GM18502 (cell line): ENCODE results near the gene A2M.

ENCODE experiments used
- ATAC-seq: cut with Tn5 transposase; IDR thresholded peaks from one replicate; pipeline ENCODE4 v1.9.1; 2021; ENCODE audit warnings: mild to moderate bottlenecking; ENCODE audit not compliant: unreplicated experiment, poor library complexity

Gene A2M

DNA sequence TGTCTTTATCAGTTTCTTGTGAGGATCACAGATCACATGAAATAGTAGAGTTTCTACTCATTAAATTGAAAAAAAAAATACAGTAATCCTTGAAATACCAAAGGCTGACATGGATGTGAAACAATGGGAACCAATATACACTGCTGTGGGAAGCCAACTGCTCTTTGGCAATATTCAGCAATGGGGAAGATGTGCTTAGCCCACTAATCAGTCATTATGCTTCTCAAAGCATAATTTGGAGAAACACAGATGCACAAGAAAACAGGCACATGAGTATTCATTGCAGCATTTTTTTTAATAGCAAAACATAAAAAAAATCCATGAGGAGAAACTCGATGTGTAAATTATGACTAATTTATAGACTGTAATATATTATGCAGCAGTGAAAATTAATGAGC, 40.6 kb downstream of the A2M start:
- ATAC-seq, result no peak

GRCh38 chr12:9074484-9075137, 41.1 kb downstream of the A2M start:
- no peak for ATAC-seq

DNA sequence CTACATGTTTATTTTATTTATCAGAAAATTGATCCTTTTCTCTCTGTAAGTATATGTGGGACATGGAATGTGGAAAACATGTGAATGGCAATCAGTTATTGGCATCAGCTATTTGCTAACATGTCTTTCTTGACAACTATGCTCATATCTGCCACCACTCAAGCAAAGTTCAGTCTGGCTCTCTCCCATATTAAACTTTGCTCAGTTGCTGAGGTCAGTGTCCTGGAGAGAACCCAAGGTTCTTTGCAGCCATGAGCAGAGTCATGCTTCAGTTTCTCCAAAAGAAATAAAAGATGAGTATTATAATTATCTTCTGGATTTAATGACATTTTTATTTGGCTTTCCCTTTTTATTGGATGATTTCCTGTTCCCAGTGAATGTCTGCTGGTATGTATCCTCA, 42.6 kb downstream of the A2M start:
- ATAC-seq, result no peak

DNA sequence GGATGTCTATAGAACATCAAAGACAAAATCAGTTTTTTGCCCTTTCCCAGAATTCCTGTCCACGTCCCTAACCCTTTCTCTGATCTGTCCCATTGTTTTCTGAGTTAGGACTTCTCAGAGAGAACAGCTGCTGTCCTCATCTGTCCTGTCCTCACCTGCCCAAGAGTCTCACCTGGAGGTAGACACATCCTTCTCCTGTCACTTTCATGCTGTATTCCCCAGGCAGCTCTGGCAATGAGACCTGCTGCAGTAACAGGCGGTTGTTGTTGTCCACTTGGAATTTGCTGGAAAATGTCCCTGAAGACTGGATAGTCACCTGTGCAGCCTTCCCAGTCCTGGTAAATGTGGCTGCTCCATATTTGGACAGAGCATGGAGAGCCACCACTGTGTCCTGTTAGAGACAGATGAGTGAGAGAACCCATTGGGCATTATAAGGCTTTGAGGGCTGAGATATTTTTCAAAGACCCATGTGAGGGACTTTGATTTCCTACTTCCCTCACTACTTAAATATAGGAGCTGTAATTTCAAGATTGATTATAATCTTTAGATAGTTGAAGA, 43.2 kb downstream of the A2M start:
- no peak for ATAC-seq

DNA sequence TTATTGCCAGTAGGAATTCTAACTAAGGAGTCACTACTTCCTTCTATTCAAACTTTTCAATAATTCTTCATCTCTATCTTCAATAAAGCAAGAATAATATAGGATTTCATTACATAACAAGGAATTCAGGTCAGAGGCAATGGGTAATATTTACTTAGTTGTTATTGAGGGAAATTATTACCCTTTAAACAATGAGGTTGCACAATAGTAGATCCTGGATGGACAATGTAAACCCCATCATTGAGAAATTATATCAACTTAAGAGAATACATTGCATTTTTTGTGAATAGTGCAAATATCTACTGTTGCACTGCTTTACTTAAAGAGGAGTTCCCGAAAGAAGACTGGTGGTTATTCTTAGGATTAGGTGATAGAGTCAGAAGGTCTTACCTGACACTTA, 43.8 kb downstream of the A2M start:
- ATAC-seq, result no peak

DNA sequence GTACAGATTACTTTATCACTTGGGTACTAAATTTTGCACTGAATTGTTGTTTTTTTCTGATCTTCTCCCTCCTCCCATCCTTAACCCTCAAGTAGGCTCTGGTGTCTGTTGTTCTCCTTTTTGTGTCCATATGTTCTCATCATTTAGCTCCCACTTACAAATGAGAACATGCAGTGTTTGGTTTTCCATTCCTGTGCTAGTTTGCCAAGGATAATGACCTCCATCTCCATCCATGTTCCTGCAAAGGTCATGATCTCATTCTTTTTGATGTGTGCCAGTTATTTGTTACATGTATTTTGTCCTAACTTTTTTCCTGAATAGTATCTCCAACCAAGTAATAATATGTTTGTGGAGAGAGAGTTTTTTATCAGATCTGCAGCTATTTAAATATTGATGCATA, 44.2 kb downstream of the A2M start:
- ATAC-seq, result no peak

DNA sequence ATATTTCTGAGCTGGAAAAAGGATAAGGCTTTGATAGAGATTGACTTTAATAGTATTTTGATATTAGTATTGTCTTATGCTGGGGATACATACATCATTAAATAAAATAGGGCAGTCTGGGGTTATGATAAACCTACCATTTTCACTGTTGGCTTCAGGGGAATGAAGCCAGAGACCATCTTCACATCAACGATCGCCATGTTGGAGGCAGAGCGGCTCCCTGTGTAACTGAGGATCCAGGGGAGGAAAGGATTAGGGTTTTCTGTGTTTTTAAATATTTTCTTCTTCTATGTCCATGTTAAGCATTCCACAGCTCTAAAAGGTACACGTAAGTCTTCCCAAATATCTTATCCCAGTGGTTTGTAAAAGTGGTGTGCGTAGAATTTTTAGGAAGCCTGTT, 45.4 kb downstream of the A2M start:
- ATAC-seq, result no peak

GRCh38 chr12:9068600-9068999, 47.1 kb downstream of the A2M start:
- no peak for ATAC-seq

DNA sequence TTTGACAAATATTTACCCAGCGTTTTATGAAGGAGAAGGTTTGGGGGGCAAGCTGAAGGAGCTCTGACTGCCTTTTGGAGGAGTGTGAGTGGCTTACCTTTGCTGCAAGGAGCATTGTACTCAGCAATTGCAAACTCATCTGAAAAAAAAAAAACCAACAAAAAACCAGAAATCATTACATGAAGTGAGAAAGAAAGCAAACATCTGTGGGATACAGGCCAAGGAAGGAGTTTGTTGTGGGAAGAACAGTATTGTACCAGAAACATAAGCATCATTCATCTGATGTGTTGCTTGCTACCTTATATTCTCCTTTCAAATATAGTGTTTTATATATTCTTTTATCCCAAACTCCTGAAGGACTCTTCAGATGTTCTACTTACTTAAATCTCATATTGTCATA, 47.6 kb downstream of the A2M start:
- ATAC-seq, result no peak

GRCh38 chr12:9066755-9067423, 48.8 kb downstream of the A2M start:
- ATAC-seq, result no peak

GRCh38 chr12:9066183-9066623, 49.5 kb downstream of the A2M start:
- ATAC-seq, result no peak

DNA sequence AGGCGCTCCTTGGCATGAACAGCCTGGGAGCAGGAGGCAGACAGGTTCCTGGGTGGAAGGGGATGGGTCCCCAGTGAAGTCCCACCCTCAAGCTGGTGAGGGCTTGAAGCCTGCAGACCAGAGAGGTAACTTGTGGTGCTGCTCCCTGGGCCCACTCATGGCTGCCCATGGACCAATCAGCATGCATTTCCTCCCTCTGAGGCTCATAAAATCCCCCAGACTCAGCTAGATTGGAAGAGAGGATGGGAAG, 50.2 kb downstream of the A2M start:
- ATAC-seq, result no peak

GRCh38 chr12:9064815-9065606, 50.7 kb downstream of the A2M start:
- ATAC-seq, result no peak

DNA sequence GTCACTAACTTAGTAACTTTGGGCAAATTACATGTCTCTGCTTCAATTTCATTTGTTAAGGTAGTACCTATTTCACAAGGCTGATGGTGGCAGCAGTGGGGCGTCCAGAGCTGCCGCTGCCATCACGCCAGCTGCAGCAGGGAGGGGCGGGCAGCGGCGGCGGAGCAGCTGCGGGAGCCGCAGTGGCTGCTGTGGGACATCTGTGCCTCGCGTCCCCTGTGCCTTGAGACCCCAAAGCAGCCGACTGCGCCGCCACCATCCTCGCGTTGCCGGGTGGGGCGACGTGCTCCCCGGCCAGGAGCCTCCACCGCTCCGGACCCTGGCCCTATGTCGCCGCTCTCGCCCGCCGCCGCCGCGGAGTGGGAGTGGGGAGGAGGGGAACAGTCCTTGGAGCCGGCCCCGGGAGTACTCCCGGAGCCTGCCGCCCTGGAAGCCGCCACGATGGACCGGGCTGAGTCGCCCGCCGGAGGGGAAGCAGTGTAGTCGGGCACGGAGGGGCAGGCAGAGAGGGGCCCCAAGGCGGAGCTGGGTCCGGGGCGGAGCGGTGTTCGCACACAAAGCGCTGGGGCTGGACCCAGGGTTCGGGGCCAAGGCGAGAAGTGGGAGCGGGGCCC, 51.4 kb downstream of the A2M start:
- ATAC-seq, result no peak

GRCh38 chr12:9052610-9053009, 63.1 kb downstream of the A2M start:
- ATAC-seq, result no peak

DNA sequence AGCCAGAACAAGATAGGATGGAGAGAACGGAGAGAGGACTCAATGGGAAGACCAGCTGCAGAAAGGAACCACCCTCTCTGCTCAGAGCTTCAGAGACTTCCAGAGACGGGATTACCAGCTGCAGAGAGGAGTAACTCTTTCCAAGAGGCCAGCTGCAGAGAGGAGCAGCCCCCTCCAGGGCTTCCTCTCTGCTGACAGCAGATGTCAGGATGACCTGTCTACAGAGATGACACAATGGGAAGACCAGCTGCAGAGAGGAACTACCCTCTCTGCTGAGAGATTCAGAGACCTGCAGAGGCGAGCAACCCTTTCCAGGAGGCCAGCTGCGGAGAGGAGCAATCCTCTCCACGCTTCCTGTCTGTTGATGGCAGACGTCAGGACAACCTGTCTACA, 64.6 kb downstream of the A2M start:
- no peak for ATAC-seq

GRCh38 chr12:9050521-9051157, 65.1 kb downstream of the A2M start:
- no peak for ATAC-seq

GRCh38 chr12:9049520-9050133, 66.1 kb downstream of the A2M start:
- ATAC-seq, result no peak

- no peak for ATAC-seq
Observed at GRCh38 chr12:9048930-9049329, 66.8 kb downstream of the A2M start.

DNA sequence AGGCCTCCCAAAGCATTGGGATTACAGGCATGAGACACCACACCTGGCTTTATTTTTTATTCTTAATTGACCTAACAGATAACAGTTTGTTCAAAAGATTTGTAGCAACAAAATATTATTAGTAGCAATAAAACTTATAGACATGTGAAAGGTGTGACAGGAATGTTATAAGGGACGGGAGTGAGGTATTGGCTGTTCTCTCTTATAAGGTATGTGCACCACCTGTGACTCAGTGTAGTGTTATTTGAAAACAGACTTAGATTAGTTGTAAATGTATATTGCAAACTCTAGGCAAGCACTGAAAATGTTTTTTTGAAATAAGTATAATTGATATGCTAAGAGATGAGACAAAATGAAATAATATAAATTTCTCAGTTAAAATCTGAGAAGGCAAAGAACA, 68.6 kb downstream of the A2M start:
- no peak for ATAC-seq
